H1 (cell line): ENCODE measurements around the gene CCDC182. TPM values are rescaled to one million over a fixed set of nuclear protein-coding genes. Genes with fewer than 3 reads are reported as not detected.

Experiments used
- CBX8 ChIP-seq: fragments of 300-800, 300-1000 bp; sonication (generic); IDR thresholded peaks from 2 replicates; pipeline ENCODE4 v1.7.1; 2016; ENCODE audit warnings: low read depth, low read length, borderline replicate concordance
- HDAC6 ChIP-seq: IDR thresholded peaks from one replicate; pipeline ENCODE4 v1.7.1; 2012; ENCODE audit warnings: low read depth, mild to moderate bottlenecking, inconsistent platforms, low read length, moderate library complexity
- NRF1 ChIP-seq: IDR thresholded peaks from 2 replicates; pipeline ENCODE4 v1.6.1; 2011; ENCODE audit warnings: mild to moderate bottlenecking, low read depth, low read length, improper control_type of control experiment
- RBBP5 ChIP-seq: IDR thresholded peaks from 2 replicates; pipeline ENCODE4 v1.7.1; 2012; ENCODE audit warnings: low read depth, mild to moderate bottlenecking, inconsistent platforms, low read length, moderate library complexity, borderline replicate concordance
- SIX5 ChIP-seq: IDR thresholded peaks from 2 replicates; pipeline ENCODE4 v1.6.1; 2011; ENCODE audit warnings: mild to moderate bottlenecking, low read depth, low read length
- TBP ChIP-seq: IDR thresholded peaks from 2 replicates; pipeline ENCODE4 v1.6.1; 2011; ENCODE audit warnings: low read depth, low read length, improper control_type of control experiment
- YY1 ChIP-seq: IDR thresholded peaks from 2 replicates; pipeline ENCODE4 v1.6.1; 2011; ENCODE audit warnings: low read depth, mild to moderate bottlenecking, low read length
- polyA plus RNA-seq, 7 experiments: library from polyadenylated mRNA; depleted of rRNA in 3 of 7; stranded (reverse) in 5 of 7; unstranded in 2 of 7; fragments of >200 nt in 5 of 7; fragments of 200-250 nt in 2 of 7; gene quantifications; 1 replicate in 5 of 7; 2 replicates in 1 of 7; 4 replicates in 1 of 7; pipeline versions ENCODE4 v1.2.1 to v1.2.3, GENCODE V29; 2011 to 2013; ENCODE audit warnings: missing spikeins in 2 of 7, mixed read lengths in 2 of 7
- total RNA-seq: library from RNA; stranded (reverse); fragmentation: NEBNext Ultra II Directional; extraction: Animal tissue kit (Norgen Biotek cat#: 25700); gene quantifications from 2 replicates; pipeline ENCODE4 v1.2.1, GENCODE V29; 2021
- TF ChIP-seq, protein P1 (sequence below), 3 experiments: IDR thresholded peaks; 1 replicate in 2 of 3; 2 replicates in 1 of 3; pipeline versions ENCODE4 v1.5.1 to v1.6.1; 2011; ENCODE audit warnings: low read length in 3 of 3, mild to moderate bottlenecking in 3 of 3, inconsistent platforms in 2 of 3, low read depth in 1 of 3, moderate library complexity in 1 of 3; ENCODE audit not compliant: insufficient read depth in 1 of 3; ENCODE audit errors: control extremely low read depth in 1 of 3
- TF ChIP-seq, protein P2 (sequence below): IDR thresholded peaks from 2 replicates; pipeline ENCODE4 v1.6.1; 2012; ENCODE audit warnings: inconsistent platforms

The CCDC182 gene
- total and polyA plus RNA-seq, 2 of the 8 experiments (the other 6 are each of a cell fraction or from before 2014, with no cell fraction given), result not detected

DNA sequence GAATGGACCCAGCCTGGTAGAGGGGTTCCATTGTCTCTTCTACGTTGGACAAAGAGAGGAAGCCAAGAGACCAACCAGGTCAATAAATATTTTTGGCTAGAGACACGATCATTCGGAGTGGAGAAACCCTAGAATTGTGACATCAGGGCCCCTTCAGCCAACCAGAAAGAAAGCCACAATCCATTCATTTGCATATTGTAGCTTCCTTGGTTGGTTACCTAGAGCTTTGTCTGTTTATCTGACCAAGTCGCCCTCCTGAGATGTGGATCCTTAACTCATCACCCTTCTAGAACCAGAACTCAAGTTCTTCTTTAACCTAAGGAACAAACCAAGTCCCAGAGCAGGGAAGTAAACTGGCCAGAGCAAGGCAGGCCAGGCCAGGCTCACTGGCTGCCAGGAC, at the start of gene CCDC182 (continued):
- TF ChIP-seq, protein P1, sequence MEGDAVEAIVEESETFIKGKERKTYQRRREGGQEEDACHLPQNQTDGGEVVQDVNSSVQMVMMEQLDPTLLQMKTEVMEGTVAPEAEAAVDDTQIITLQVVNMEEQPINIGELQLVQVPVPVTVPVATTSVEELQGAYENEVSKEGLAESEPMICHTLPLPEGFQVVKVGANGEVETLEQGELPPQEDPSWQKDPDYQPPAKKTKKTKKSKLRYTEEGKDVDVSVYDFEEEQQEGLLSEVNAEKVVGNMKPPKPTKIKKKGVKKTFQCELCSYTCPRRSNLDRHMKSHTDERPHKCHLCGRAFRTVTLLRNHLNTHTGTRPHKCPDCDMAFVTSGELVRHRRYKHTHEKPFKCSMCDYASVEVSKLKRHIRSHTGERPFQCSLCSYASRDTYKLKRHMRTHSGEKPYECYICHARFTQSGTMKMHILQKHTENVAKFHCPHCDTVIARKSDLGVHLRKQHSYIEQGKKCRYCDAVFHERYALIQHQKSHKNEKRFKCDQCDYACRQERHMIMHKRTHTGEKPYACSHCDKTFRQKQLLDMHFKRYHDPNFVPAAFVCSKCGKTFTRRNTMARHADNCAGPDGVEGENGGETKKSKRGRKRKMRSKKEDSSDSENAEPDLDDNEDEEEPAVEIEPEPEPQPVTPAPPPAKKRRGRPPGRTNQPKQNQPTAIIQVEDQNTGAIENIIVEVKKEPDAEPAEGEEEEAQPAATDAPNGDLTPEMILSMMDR (IDR thresholded peaks at IDR 0.05; ENCODE audit: control extremely low read depth in 1 of 3, insufficient read depth in 1 of 3, low read depth in 1 of 3, low read length in 3 of 3), result no peak
- TF ChIP-seq SIX5 (no peak), TBP (no peak), RBBP5 (no peak), NRF1 (no peak), HDAC6 (no peak), YY1 (no peak), CBX8 (no peak)
- TF ChIP-seq, protein P2, sequence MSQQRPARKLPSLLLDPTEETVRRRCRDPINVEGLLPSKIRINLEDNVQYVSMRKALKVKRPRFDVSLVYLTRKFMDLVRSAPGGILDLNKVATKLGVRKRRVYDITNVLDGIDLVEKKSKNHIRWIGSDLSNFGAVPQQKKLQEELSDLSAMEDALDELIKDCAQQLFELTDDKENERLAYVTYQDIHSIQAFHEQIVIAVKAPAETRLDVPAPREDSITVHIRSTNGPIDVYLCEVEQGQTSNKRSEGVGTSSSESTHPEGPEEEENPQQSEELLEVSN, result no peak
